Measurements from ENCODE around the gene CSNK1E.

Gene CSNK1E

DNA sequence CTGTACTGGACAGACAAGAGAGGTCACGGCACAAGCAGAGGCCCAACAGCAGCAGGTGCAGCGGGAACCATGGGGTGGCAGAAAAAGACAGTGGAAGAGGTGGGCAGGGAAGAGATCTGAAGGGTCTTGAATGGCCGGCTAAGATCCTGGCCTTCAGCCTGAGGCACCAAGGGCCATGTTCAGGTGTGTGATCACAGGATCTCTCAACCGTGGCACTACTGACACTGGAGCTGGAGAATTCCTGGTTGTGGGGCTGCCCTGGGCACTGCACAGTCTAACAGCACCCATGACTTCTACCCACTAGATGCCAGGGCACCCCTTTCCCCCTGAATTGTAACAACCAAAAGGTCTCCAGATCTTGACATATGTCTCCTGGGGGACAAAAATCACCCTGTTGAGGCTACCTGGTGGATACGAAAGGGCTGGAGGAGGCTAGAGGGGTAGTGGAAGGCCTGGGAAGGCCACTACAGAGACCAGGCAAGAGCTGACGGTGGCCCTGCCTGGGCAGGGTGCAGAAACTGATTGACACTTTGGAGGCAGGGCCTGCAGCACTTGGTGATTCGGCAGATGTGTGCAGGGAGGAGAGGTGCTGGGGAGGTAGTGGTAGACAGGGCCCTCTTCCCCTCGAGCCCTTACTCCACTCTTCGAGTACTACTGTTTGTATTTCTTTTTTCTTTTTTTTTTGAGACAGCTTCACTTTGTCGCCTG lies 8.3 kb downstream of the CSNK1E start:
- in situ Hi-C loops (cut with MboI; ENCODE audit: low sequenced_read_pairs), result no loop called here

DNA sequence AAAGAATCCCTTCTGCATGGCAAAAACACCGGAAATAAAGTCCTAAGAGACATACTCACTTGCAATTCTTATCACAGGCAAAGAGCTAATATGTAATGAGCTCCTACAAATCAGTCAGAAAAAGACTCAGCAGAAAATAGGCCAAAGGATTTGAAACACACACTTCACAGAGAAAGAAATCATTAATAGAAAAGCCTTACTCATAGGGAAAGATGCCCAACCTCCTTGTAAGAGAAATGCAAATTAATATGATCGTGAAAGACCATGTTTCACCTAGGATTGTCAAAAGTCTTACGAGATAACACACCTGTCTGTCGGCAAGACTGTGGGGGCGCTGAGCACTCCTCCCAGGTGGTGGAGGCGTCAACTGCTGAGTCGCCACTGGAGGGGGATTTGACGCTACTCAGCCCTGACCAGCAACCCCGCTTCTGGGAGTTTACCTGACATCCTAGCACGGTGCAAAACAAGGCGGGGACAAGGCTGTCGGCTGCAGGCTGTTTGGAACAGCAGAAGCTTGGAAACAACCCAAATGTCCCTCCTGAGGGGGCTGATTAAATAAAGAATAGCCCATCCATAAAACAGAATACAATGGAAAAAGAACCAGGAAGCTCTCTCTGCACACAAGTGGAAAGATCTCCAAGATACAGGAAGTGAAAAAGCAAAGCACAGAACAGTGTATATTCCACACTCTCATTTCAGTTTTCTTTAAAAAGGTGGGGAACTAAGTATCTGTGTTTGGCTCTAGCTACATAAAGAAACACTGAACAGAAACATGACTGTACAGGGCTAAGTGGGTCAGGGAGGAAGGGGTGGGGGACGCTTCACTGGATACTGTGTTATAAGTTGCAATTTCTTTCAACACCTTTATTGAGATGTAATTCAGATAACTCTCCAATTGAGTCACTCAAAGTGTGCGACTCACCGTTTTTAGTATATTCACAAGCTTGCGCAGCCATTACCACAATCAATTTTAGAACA lies 11.5 kb downstream of the CSNK1E start:
- in situ Hi-C loops (cut with MboI; ENCODE audit: low sequenced_read_pairs), result no loop called here

GRCh38 chr22:38304526-38304925 lies 12.7 kb downstream of the CSNK1E start:
- in situ Hi-C loops (cut with MboI; ENCODE audit: low sequenced_read_pairs), result no loop called here

DNA sequence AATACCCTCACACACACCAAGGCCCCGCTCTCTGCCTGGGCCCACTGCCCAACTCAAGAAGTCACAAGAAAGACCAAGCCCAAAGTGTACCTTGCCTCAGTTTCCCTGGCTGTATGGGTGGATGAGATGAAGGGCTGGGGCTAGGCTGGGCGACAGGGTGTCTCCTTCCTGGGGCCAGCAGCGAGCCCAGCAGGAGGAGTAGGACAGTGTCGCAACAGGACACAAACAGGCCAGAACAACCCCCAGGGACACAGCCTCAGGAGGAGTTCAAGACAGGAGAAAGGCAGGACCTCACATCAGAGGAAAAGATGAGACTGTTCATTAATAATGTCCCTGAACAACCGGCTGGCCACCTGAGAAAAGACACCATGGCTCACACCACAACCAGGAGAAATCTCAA lies 13.3 kb downstream of the CSNK1E start:
- in situ Hi-C loops (cut with MboI; ENCODE audit: low sequenced_read_pairs), result no loop called here

GRCh38 chr22:38302906-38303305 lies 14.3 kb downstream of the CSNK1E start:
- in situ Hi-C loops (cut with MboI; ENCODE audit: low sequenced_read_pairs), result no loop called here

DNA sequence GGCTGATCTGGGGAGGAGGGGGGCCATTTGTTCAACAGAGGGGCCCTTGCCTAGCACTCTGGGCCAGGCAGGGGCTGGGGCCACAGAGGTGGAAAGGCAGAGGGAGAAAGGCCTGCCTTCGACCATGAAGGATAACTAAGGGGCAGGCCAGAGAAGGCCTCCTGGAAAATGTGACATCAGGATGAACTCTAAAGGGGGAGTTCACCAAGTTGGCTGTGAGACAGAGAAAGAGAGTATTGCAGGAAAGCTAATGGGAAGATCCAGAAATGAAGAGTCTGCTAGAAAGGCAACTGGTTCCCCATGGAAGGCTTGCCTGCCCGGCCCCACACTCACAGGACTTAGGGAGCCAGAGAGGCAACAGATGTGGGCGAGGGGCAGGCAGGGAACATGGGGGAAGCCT lies 16.3 kb downstream of the CSNK1E start:
- in situ Hi-C loops (cut with MboI; ENCODE audit: low sequenced_read_pairs), result no loop called here

DNA sequence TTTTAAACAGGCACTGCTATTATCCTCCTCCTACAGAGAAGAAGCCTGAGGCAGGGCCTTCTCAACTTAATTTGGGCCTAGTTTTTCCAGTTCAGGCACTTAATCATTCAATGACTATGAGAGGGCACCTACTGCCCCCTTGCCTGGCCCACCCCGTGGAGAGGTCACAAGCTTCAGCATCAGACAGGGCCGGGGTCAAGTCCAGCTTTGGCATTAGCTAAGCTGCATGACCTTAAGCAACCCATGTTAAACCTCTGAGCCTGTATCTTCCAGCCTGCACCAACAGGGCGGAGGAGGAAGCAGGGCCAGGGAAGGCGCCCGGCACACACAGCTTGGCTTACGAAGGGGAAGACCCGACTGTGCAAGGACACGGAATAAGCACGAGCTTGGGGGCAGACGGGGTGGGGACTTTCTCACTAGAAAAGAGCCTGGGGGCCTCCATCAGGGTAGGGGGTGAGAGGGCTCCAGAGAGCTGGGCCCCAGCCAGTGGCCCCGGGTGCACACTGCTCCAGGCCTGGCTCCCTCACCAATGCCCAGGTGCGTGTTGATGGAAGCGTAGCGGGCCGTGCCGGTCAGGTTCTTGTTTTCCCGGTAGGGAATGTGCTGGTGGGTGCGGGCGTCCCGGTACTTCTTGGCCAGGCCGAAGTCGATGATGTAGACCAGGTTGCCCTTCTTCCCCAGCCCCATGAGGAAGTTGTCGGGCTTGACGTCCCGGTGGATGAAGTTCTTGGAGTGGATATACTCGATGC lies 16.9 kb downstream of the CSNK1E start:
- in situ Hi-C loops (cut with MboI; ENCODE audit: low sequenced_read_pairs), result no loop called here

DNA sequence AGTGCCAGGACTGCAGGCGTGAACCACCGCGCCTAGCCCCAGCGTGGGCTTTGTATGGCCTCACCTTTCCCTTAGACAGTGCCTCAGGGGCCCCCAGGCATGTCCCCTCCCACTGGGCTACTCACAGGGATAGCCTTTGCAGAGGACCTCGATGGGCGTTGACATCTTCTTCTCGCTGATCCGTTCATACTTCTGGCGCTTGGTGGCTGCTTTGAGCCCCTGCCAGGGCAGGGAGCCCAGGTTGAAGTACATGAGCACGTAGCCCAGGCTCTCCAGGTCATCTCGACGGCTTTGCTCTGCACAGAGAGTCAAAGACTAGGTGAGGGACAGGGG lies 17.5 kb downstream of the CSNK1E start:
- in situ Hi-C loops (cut with MboI; ENCODE audit: low sequenced_read_pairs), result no loop called here

DNA sequence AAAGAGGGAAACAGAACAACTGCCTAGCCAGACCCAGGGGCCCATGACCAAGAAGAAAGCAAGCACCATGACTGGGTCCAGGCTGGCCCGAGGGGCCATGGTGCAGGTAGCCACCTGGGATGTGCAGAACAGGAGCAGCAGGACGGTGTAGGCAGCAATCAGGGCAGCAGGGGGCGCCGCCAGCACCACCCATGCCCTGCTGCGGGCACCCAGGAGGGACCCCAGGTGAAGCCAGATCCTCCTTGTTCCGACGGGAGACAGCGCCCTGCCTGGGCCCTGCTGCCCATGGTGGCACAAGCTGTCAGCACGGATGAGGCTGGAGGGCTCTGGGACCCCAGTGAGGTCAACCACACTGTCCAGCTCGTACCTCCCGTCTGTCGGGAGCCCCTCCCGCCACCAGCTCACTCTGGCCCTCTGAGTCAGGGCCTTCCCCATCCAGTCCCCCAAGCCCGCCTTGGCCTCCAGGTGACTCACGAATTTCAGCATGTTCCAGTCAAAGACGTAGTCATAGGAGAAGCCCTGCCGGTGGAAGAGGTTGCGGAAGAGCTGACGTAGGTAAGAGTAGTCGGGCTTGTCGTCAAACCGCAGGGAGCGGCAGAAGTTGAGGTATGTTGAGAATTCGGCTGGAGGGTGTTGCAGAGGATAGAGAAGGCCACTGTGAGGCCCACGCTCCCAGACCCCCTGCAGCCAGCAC lies 18.8 kb downstream of the CSNK1E start:
- in situ Hi-C loops (cut with MboI; ENCODE audit: low sequenced_read_pairs), result no loop called here

- in situ Hi-C loops (cut with MboI; ENCODE audit: low sequenced_read_pairs), result no loop called here
Measured at GRCh38 chr22:38296372-38296771, 20.9 kb downstream of the CSNK1E start.

GRCh38 chr22:38295863-38296262 lies 21.4 kb downstream of the CSNK1E start:
- in situ Hi-C loops (cut with MboI; ENCODE audit: low sequenced_read_pairs), result no loop called here

- in situ Hi-C loops (cut with MboI; ENCODE audit: low sequenced_read_pairs), result no loop called here
Measured at GRCh38 chr22:38295339-38295738, 21.9 kb downstream of the CSNK1E start.

DNA sequence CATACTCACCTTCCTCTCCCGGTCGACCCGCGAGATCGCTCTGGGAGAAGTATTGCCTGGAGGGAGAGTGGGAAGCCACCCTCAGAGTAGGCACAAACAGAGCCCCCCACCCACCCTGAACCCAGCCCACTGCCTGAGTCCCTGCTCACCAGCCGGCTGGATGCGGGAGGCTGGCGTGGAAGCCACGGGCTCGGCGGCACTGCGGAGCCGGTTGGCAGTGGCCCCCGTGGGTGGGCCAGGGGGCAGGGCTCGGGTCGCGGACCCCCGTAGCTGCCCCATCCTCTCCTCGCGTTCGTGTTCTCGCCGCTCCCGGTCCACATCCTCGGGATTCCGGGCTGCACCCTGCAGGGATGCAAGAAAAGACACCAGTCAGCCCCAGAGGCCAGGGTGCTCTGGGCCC lies 23.0 kb downstream of the CSNK1E start:
- in situ Hi-C loops (cut with MboI; ENCODE audit: low sequenced_read_pairs), result no loop called here

GRCh38 chr22:38292694-38293093 lies 24.5 kb downstream of the CSNK1E start:
- in situ Hi-C loops (cut with MboI; ENCODE audit: low sequenced_read_pairs), result no loop called here

GRCh38 chr22:38291201-38291777 lies 25.9 kb downstream of the CSNK1E start:
- in situ Hi-C loops (cut with MboI; ENCODE audit: low sequenced_read_pairs), result no loop called here

- in situ Hi-C loops (cut with MboI; ENCODE audit: low sequenced_read_pairs), result no loop called here
Measured at GRCh38 chr22:38290347-38290746, 26.9 kb downstream of the CSNK1E start.

DNA sequence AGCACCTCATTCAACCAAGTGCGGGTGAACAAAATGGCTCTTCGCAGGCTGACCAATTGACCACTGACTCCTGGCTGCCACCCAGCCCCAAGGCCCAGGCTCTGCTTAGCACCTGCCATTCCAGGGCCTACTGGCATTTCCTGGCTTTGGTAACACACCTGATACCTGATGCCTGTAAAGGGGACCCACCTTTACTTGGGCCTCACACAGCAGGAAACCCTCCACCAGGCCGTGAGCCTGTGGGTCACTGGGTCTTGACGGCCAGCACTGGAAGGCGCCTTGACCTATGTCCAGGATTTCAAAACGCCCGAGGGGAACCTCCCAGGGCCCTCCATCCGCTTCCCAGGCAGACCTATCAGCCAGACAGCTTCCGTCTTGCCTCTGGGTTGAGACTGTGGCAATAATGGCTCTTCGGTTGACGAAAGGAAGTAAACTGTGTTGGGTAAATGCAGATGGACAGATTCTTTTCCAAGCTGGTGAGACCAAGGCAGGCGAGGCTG lies 27.6 kb downstream of the CSNK1E start:
- in situ Hi-C loops (cut with MboI; ENCODE audit: low sequenced_read_pairs), result no loop called here

GRCh38 chr22:38286915-38287669 lies 30.1 kb downstream of the CSNK1E start:
- in situ Hi-C loops (cut with MboI; ENCODE audit: low sequenced_read_pairs), result no loop called here

GRCh38 chr22:38285018-38285417 lies 32.2 kb downstream of the CSNK1E start:
- in situ Hi-C loops (cut with MboI; ENCODE audit: low sequenced_read_pairs), result no loop called here

DNA sequence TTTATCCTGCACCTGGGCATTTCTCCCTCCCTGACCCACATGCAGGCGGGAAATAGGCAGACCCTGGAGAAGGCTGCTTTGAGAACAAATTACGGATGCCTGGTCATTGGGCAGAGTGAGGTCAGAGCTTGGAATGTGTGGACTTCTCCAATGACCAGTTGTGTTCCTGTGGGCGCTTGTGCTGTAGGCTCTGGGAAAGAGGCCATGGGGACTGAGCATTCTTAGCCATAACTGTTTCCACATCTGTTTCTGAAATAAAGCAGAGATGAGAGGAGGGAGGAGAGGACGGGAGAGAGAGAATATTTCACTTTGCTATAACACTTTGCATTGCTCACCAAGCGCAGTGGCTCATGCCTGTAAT lies 33.2 kb downstream of the CSNK1E start:
- in situ Hi-C loops (cut with MboI; ENCODE audit: low sequenced_read_pairs), result no loop called here
